Ovary (tissue), 9 donors: Measurements from ENCODE around the gene DNAH17. TPM values are rescaled to one million over a fixed set of nuclear protein-coding genes. Genes with fewer than 3 reads are reported as not detected.

Experiments used
- DNase-seq, 5 donors: peaks; one replicate each; pipeline ENCODE4 v3.0.0-alpha.2; 2019 to 2020
- H3K27ac ChIP-seq, 2 donors: fragments of 200-600 bp; one replicate each; pipeline versions ENCODE4 v1.5.1 to v1.8.0; 2019 to 2022
- H3K27me3 ChIP-seq: fragments of 200-600 bp; one replicate; pipeline ENCODE4 v1.8.0; 2022
- H3K36me3 ChIP-seq: fragments of 200-600 bp; sonication (generic); one replicate; pipeline ENCODE4 v1.5.1; 2019
- H3K4me1 ChIP-seq: one replicate; pipeline ENCODE4 v1.8.1; 2013; ENCODE audit warnings: mild to moderate bottlenecking, moderate library complexity; ENCODE audit not compliant: insufficient read depth
- H3K4me3 ChIP-seq: fragments of 200-600 bp; sonication (generic); one replicate; pipeline ENCODE4 v1.5.1; 2017
- H3K9me3 ChIP-seq, 2 donors: fragments of 200-600 bp in 1 of 2; sonication (generic) in 1 of 2; one replicate each; pipeline versions ENCODE4 v1.5.1 to v1.8.1; 2013 to 2019; ENCODE audit warnings: mild to moderate bottlenecking in 1 of 2, moderate library complexity in 1 of 2
- CTCF ChIP-seq, 3 donors: fragments of 450-650 bp in 2 of 3; fragments of 200-600 bp in 1 of 3; IDR thresholded peaks; one replicate each; pipeline versions ENCODE4 v1.5.1 to v1.8.0; 2016 to 2022; ENCODE audit warnings: antibody characterized with exemption in 3 of 3, mild to moderate bottlenecking in 1 of 3
- EP300 ChIP-seq: sonication (generic); formaldehyde crosslinking; IDR thresholded peaks from one replicate; pipeline ENCODE4 v1.6.1; 2017; ENCODE audit warnings: antibody characterized with exemption
- POLR2A ChIP-seq: fragments of 450-650 bp; IDR thresholded peaks from one replicate; pipeline ENCODE4 v1.6.1; 2017; ENCODE audit warnings: antibody characterized with exemption, mild to moderate bottlenecking, moderate library complexity
- WGBS, 3 donors: extraction: QIAGEN DNeasy Blood & Tissue Kit in 1 of 3; methylation state at CpG; one replicate each; pipeline versions ENCODE4 v1.1.5 to v1.1.7; 2013 to 2017; 5-methylcytosine and 5-hydroxymethylcytosine counted together
- intact Hi-C, 4 donors: fragments of 100-400 bp; cut with DNase I; formaldehyde crosslinking; loops; one replicate each; pipeline versions ENCODE4 v1.11.0 to v1.15.1; 2022 to 2023
- polyA plus RNA-seq, 2 donors: library from polyadenylated mRNA; stranded (reverse); fragments of 200-250 nt in 1 of 2; fragments of 350-450 nt in 1 of 2; fragmentation: Illumina TruSeq in 1 of 2; extraction: RNeasy Lipid Tissue Mini Kit (QIAGEN cat#74804) in 1 of 2; gene quantifications; one replicate each; pipeline ENCODE4 v1.2.3, GENCODE V29; 2013 to 2014
- total RNA-seq, 7 donors: library from RNA; depleted of rRNA in 2 of 7; stranded (reverse); fragments of >200 nt in 2 of 7; fragmentation: NEBNext Ultra II Directional in 3 of 7; extraction: Animal tissue kit (Norgen Biotek cat#: 25700) in 3 of 7; gene quantifications; one replicate each; pipeline versions ENCODE4 v1.1.0 to v1.2.4, GENCODE V29; 2016 to 2023
- donor health status: DM: no; HTN: no; CAD: no; lungs with moderate emphysema.
- donor health status: DM: no; HTN: no; CAD: no.
- donor health status: Bipolar disorder and iron deficiency.
- donor health status: DM: yes; HTN: yes; CAD: no.
- donor health status: DM: no; HTN: no; CAD: no.
- donor health status: DM: yes; HTN: yes; CAD: no.

DNAH17 gene
- total and polyA plus RNA-seq, 9 donors: 0.07 to 0.25 (median 0.12) TPM; not detected in 6

GRCh38 chr17:78458736-78459335, 118.4 kb downstream of the DNAH17 start:
- H3K27ac ChIP-seq: no peak overlapping the region
- no peak for DNase-seq
- H3K36me3 ChIP-seq: no peaks in the 10 kb centered on the region
- 91 to 93% (median 92%) methylated on average over 37 of the region's 37 CpGs for WGBS, 3 donors
- no peaks in the 10 kb centered on the region for H3K9me3 ChIP-seq
- no peaks in the 10 kb centered on the region for H3K4me1 ChIP-seq
- H3K4me3 ChIP-seq: no peak overlapping the region
- no peaks in the 10 kb centered on the region for H3K27me3 ChIP-seq
- TF ChIP-seq POLR2A: no peak
- TF ChIP-seq CTCF (IDR thresholded peaks at IDR 0.05): no peak
- TF ChIP-seq EP300: no peak
- intact Hi-C loops: no loop called here

GRCh38 chr17:78458091-78458490, 119.1 kb downstream of the DNAH17 start:
- no peak for TF ChIP-seq CTCF (IDR thresholded peaks at IDR 0.05)
- no peak for TF ChIP-seq EP300
- no peak for TF ChIP-seq POLR2A
- no peaks in the 10 kb centered on the region for H3K4me1 ChIP-seq
- H3K27me3 ChIP-seq: no peaks in the 10 kb centered on the region
- no peak overlapping the region for H3K27ac ChIP-seq
- H3K36me3 ChIP-seq: no peaks in the 10 kb centered on the region
- DNase-seq: no peak
- intact Hi-C loops: no loop called here
- no peak overlapping the region for H3K4me3 ChIP-seq
- no peaks in the 10 kb centered on the region for H3K9me3 ChIP-seq
- WGBS, 3 donors: 81 to 87% (median 86%) methylated on average over 10 of the region's 10 CpGs

- no peaks in the 10 kb centered on the region for H3K36me3 ChIP-seq
- no peak for DNase-seq
- H3K27me3 ChIP-seq: no peaks in the 10 kb centered on the region
- intact Hi-C loops: no loop called here
- WGBS, 3 donors: 93 to 96% (median 95%) methylated on average over 20 of the region's 20 CpGs
- no peak overlapping the region for H3K27ac ChIP-seq
- no peak overlapping the region for H3K4me3 ChIP-seq
- TF ChIP-seq CTCF (IDR thresholded peaks at IDR 0.05) (no peak), POLR2A (no peak), EP300 (no peak)
- H3K4me1 ChIP-seq: no peaks in the 10 kb centered on the region
- H3K9me3 ChIP-seq: no peaks in the 10 kb centered on the region
These were observed 122.8 kb downstream of the DNAH17 start for GRCh38 chr17:78454346-78454745.

- no peak overlapping the region for H3K27ac ChIP-seq
- no peak for TF ChIP-seq CTCF (IDR thresholded peaks at IDR 0.05)
- TF ChIP-seq POLR2A: no peak
- no peak for TF ChIP-seq EP300
- WGBS, 3 donors: 86 to 91% (median 89%) methylated on average over 7 of the region's 7 CpGs
- no peaks in the 10 kb centered on the region for H3K36me3 ChIP-seq
- no peak overlapping the region for H3K4me3 ChIP-seq
- DNase-seq: no peak
- H3K4me1 ChIP-seq: no peaks in the 10 kb centered on the region
- no peaks in the 10 kb centered on the region for H3K27me3 ChIP-seq
- H3K9me3 ChIP-seq: no peaks in the 10 kb centered on the region
- intact Hi-C loops: no loop called here
These were observed 125.4 kb downstream of the DNAH17 start for GRCh38 chr17:78451753-78452152.
